Fibroblast of skin of scalp (primary cell): ENCODE data around the gene RNPS1. TPM values are rescaled to one million over a fixed set of nuclear protein-coding genes. Genes with fewer than 3 reads are reported as not detected.
A peak's percentile ranks its signal among the peaks of the same experiment; 100 is the strongest.

ENCODE experiments used
- DNase-seq: peaks from one replicate; pipeline ENCODE4 v3.0.0-alpha.2; 2013
- polyA plus RNA-seq, 2 experiments: library from polyadenylated mRNA; unstranded; fragments of 120-200 nt; gene quantifications; one replicate each; pipeline ENCODE4 v1.2.1, GENCODE V29; 2013; ENCODE audit not compliant: insufficient read length in 2 of 2

RNPS1 gene
- polyA plus RNA-seq (2013, experiment 1 of 2; ENCODE audit: insufficient read length), result 166 TPM
- polyA plus RNA-seq (2013, experiment 2 of 2; ENCODE audit: insufficient read length), result 149 TPM

- peak; percentile 96 for DNase-seq
Measured at GRCh38 chr16:2267913-2268666, at the start of gene RNPS1. TSS of gene RNPS1 (minus strand) at chr16:2268126. CDS start at chr16:2264643, 3,483 bp downstream.

GRCh38 chr16:2317231-2318020 is 49.5 kb upstream of the RNPS1 start:
- DNase-seq, result no peak

- DNase-seq, result no peak
Measured at GRCh38 chr16:2308089-2308962, 40.4 kb upstream of the RNPS1 start.

- no peak for DNase-seq
Measured at GRCh38 chr16:2299915-2300192, 31.9 kb upstream of the RNPS1 start.

GRCh38 chr16:2299121-2299914 is 31.4 kb upstream of the RNPS1 start:
- no peak for DNase-seq

GRCh38 chr16:2298621-2299020 is 30.7 kb upstream of the RNPS1 start:
- DNase-seq, result no peak

GRCh38 chr16:2297506-2297860 is 29.6 kb upstream of the RNPS1 start:
- no peak for DNase-seq

GRCh38 chr16:2296661-2297505 is 29.0 kb upstream of the RNPS1 start:
- DNase-seq, result peak; percentile 14

GRCh38 chr16:2295056-2295798 is 27.3 kb upstream of the RNPS1 start:
- DNase-seq, result no peak

GRCh38 chr16:2292221-2292620 is 24.3 kb upstream of the RNPS1 start:
- no peak for DNase-seq

- DNase-seq, result no peak
Measured at GRCh38 chr16:2289282-2289681, 21.4 kb upstream of the RNPS1 start.

GRCh38 chr16:2288726-2289125 is 20.8 kb upstream of the RNPS1 start:
- DNase-seq, result no peak

GRCh38 chr16:2287916-2288547 is 20.1 kb upstream of the RNPS1 start:
- DNase-seq, result no peak

GRCh38 chr16:2286550-2286949 is 18.6 kb upstream of the RNPS1 start:
- DNase-seq, result no peak

GRCh38 chr16:2285731-2286191 is 17.8 kb upstream of the RNPS1 start:
- no peak for DNase-seq

- DNase-seq, result no peak
Measured at GRCh38 chr16:2284797-2285576, 17.1 kb upstream of the RNPS1 start.

- no peak for DNase-seq
Measured at GRCh38 chr16:2284001-2284770, 16.3 kb upstream of the RNPS1 start.

- no peak for DNase-seq
Measured at GRCh38 chr16:2282866-2283555, 15.1 kb upstream of the RNPS1 start.
